Purkinje cell (primary cell): ENCODE data around the gene ASB7. TPM values are rescaled to one million over a fixed set of nuclear protein-coding genes. Genes with fewer than 3 reads are reported as not detected.

Experiments used
- polyA plus RNA-seq: library from polyadenylated mRNA; unstranded; fragments of >200 nt; fragmentation: Nextera tagmentation; gene quantifications from 2 replicates; pipeline ENCODE4 v1.2.1, GENCODE V29; 2014

ASB7 gene, protein sequence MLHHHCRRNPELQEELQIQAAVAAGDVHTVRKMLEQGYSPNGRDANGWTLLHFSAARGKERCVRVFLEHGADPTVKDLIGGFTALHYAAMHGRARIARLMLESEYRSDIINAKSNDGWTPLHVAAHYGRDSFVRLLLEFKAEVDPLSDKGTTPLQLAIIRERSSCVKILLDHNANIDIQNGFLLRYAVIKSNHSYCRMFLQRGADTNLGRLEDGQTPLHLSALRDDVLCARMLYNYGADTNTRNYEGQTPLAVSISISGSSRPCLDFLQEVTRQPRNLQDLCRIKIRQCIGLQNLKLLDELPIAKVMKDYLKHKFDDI
- 2.4 and 5.6 TPM in 2 replicates for polyA plus RNA-seq

DNA sequence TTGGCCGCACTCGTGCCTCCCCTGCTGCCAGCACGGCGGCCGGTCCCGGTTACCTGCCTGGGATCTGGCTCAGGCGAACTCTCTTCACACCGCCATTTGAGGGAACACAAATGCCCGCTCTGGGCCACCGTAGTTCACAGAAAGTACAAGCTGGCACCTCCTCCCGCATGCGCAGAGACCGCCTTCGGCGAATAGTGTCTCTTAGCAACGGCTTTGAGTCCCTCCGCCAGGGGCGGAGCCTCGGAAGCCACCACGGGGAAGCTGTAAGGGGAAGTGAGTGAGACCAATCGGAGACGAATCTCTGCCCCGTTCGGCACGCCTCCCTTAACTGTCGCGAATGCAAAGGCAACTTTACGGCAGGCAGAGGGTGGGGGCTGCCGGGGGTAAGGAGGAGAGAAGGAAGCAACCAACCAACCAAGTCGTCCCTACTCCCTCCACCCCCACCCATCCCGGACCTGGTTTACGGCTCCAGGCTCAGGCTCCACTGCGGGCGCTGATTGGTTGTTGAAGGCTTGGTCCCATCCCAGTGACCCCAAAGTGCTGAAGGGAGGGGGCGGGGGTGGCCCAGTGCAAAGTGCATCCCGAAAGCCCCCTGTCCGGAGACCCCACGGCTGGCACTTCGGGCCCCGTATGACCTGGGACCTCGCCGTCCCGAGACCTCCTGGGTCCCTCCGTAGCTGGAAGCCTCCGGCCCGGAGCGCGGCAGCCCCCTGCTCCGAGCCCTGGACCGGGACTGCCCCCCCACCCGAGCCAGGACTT is at the start of gene ASB7, which contains the start of gene LINS1:
Gene ASB7, plus strand, starts transcription at position 526 of the 759 bp plus-strand sequence. CDS start 9,628 bp downstream, outside the sequence.
Gene LINS1, minus strand, starts transcription at position 121 of the 759 bp plus-strand sequence. CDS start 21,342 bp downstream, outside the sequence.

Other genes starting within 250 kb of the ASB7 start
- 0.58 TPM in 1 of 2 replicates, not detected in the other for gene CERS3, start 73.6 kb upstream of the ASB7 start, polyA plus RNA-seq
- gene LINS1, start 405 bp upstream of the ASB7 start, polyA plus RNA-seq = 12.5 and 24.3 TPM in 2 replicates